Erythroblast (primary cell): ENCODE measurements around the gene FSTL4.

Source experiments
- GATA1 ChIP-seq: IDR thresholded peaks from 2 replicates; pipeline ENCODE4 v1.6.1; 2011; ENCODE audit warnings: low read depth, mild to moderate bottlenecking, control low read depth, low read length, moderate library complexity
- POLR2A ChIP-seq: IDR thresholded peaks from 2 replicates; pipeline ENCODE4 v1.6.1; 2011; ENCODE audit warnings: mild to moderate bottlenecking, low read length

DNA sequence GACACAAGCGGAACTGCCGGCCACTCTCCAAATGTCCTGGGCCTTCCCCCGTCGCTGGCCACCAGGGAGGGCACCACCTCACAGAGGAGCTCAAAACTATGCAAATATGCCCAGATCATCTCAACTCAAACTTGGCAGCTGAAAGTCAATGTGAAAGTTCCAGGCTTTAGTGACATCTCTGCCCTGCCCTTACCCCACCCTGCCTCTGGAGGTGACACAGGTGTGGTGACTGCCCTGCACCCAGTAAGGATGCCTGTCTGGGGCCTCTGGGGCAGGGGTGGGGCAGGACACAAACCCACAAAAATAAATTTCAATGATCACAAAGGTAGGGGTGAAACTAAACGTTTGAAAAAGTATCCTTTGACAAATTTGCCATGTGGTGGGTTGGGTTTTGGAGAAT is 347.1 kb downstream of the FSTL4 start:
- TF ChIP-seq POLR2A (no peak), GATA1 (no peak)
